Liver (tissue), 3 donors: ENCODE results near the gene SNAPC3.

Experiments
- EGR1 ChIP-seq, 2 donors: IDR thresholded peaks; 2 replicates each; pipeline ENCODE4 v1.6.1; 2016 to 2018; ENCODE audit warnings: antibody characterized with exemption in 2 of 2, low read depth in 2 of 2
- FOXA2 ChIP-seq: IDR thresholded peaks from 2 replicates; pipeline ENCODE4 v1.6.1; 2016; ENCODE audit warnings: antibody characterized with exemption
- GABPA ChIP-seq, 2 donors: IDR thresholded peaks in 1 of 2; conservative IDR thresholded peaks in 1 of 2; 2 replicates each; pipeline ENCODE4 v1.6.1; 2016; ENCODE audit warnings: antibody characterized with exemption in 2 of 2, mild to moderate bottlenecking in 1 of 2, moderate library complexity in 1 of 2
- HNF4A ChIP-seq, 2 donors: conservative IDR thresholded peaks; 2 replicates each; pipeline ENCODE4 v1.6.1; 2016; ENCODE audit warnings: antibody characterized with exemption in 2 of 2, mild to moderate bottlenecking in 2 of 2
- JUND ChIP-seq, 2 donors: IDR thresholded peaks; 2 replicates each; pipeline ENCODE4 v1.6.1; 2016; ENCODE audit warnings: antibody characterized with exemption in 2 of 2
- YY1 ChIP-seq: IDR thresholded peaks from 2 replicates; pipeline ENCODE4 v1.6.1; 2016; ENCODE audit warnings: antibody characterized with exemption, mild to moderate bottlenecking
- TF ChIP-seq, protein P1 (sequence below): IDR thresholded peaks from 2 replicates; pipeline ENCODE4 v1.6.1; 2016; ENCODE audit warnings: antibody characterized with exemption
- TF ChIP-seq, protein P2 (sequence below): fragments of 150-350 bp; IDR thresholded peaks from 2 replicates; pipeline ENCODE4 v1.5.1; 2017; ENCODE audit warnings: improper control_type of control experiment, low read depth, low read length; ENCODE audit not compliant: missing input control
- TF ChIP-seq, protein P3 (sequence below): IDR thresholded peaks from 2 replicates; pipeline ENCODE4 v1.6.1; 2016; ENCODE audit warnings: antibody characterized with exemption
- TF ChIP-seq, protein P4 (sequence below): IDR thresholded peaks from 2 replicates; pipeline ENCODE4 v1.6.1; 2016; ENCODE audit warnings: antibody characterized with exemption, mild to moderate bottlenecking
- TF ChIP-seq, protein P5 (sequence below): IDR thresholded peaks from 2 replicates; pipeline ENCODE4 v1.6.1; 2016; ENCODE audit warnings: antibody characterized with exemption
- donor health status: healthy.
- donor health status: healthy.

DNA sequence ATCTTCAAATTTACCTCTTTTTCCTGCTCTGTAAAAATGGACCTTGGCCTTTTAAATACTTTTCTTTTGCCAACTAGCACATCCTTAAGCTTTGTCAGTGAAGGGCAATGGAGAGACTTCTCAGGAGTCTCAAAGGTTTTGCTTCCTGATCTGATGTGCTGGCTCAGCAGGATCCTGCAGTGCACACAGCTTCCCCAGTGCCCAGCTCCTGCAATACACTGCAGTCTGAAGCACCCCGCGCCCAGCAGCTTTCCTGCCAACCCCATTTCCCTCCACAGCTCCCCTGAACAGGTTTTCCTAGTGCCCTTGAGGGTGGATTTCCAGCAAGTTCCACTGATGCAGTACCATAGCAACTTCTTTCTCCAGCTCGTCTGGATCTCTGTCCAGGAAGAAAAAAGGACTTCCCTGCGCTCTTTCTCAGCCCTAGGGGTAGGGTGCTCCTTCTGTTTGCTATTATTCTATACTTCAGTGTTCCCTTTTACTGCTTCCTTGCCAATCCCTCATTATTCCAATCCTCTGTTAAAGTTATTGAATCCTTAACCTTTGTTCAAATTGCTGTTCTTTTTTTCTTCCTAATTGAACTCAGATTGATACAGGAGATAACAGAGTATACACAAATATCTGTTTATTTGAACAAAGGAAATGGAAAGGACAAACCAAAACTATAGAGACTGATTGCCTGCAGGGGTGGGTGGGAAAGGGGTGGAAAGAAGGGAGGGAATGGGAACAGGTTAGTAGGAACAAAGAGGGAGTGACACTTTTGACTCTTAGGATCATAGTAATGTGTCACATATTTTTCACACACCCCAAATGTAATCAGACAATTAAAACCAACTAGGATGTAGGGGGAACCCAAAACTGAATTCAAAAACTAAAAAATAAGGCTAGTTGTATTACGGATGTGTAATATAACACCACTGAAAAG, 8.5 kb downstream of the SNAPC3 start:
- TF ChIP-seq, protein P1, sequence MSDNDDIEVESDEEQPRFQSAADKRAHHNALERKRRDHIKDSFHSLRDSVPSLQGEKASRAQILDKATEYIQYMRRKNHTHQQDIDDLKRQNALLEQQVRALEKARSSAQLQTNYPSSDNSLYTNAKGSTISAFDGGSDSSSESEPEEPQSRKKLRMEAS: no peak
- no peak for TF ChIP-seq JUND (IDR thresholded peaks at IDR 0.05)
- TF ChIP-seq, protein P2, sequence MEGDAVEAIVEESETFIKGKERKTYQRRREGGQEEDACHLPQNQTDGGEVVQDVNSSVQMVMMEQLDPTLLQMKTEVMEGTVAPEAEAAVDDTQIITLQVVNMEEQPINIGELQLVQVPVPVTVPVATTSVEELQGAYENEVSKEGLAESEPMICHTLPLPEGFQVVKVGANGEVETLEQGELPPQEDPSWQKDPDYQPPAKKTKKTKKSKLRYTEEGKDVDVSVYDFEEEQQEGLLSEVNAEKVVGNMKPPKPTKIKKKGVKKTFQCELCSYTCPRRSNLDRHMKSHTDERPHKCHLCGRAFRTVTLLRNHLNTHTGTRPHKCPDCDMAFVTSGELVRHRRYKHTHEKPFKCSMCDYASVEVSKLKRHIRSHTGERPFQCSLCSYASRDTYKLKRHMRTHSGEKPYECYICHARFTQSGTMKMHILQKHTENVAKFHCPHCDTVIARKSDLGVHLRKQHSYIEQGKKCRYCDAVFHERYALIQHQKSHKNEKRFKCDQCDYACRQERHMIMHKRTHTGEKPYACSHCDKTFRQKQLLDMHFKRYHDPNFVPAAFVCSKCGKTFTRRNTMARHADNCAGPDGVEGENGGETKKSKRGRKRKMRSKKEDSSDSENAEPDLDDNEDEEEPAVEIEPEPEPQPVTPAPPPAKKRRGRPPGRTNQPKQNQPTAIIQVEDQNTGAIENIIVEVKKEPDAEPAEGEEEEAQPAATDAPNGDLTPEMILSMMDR: no peak
- TF ChIP-seq EGR1 (IDR thresholded peaks at IDR 0.05; ENCODE audit: low read depth in 2 of 2): no peak
- TF ChIP-seq FOXA2: no peak
- TF ChIP-seq, protein P3, sequence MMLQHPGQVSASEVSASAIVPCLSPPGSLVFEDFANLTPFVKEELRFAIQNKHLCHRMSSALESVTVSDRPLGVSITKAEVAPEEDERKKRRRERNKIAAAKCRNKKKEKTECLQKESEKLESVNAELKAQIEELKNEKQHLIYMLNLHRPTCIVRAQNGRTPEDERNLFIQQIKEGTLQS: no peak
- TF ChIP-seq, protein P4, sequence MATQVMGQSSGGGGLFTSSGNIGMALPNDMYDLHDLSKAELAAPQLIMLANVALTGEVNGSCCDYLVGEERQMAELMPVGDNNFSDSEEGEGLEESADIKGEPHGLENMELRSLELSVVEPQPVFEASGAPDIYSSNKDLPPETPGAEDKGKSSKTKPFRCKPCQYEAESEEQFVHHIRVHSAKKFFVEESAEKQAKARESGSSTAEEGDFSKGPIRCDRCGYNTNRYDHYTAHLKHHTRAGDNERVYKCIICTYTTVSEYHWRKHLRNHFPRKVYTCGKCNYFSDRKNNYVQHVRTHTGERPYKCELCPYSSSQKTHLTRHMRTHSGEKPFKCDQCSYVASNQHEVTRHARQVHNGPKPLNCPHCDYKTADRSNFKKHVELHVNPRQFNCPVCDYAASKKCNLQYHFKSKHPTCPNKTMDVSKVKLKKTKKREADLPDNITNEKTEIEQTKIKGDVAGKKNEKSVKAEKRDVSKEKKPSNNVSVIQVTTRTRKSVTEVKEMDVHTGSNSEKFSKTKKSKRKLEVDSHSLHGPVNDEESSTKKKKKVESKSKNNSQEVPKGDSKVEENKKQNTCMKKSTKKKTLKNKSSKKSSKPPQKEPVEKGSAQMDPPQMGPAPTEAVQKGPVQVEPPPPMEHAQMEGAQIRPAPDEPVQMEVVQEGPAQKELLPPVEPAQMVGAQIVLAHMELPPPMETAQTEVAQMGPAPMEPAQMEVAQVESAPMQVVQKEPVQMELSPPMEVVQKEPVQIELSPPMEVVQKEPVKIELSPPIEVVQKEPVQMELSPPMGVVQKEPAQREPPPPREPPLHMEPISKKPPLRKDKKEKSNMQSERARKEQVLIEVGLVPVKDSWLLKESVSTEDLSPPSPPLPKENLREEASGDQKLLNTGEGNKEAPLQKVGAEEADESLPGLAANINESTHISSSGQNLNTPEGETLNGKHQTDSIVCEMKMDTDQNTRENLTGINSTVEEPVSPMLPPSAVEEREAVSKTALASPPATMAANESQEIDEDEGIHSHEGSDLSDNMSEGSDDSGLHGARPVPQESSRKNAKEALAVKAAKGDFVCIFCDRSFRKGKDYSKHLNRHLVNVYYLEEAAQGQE: no peak
- no peak for TF ChIP-seq YY1
- TF ChIP-seq, protein P5, sequence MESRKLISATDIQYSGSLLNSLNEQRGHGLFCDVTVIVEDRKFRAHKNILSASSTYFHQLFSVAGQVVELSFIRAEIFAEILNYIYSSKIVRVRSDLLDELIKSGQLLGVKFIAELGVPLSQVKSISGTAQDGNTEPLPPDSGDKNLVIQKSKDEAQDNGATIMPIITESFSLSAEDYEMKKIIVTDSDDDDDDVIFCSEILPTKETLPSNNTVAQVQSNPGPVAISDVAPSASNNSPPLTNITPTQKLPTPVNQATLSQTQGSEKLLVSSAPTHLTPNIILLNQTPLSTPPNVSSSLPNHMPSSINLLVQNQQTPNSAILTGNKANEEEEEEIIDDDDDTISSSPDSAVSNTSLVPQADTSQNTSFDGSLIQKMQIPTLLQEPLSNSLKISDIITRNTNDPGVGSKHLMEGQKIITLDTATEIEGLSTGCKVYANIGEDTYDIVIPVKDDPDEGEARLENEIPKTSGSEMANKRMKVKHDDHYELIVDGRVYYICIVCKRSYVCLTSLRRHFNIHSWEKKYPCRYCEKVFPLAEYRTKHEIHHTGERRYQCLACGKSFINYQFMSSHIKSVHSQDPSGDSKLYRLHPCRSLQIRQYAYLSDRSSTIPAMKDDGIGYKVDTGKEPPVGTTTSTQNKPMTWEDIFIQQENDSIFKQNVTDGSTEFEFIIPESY: no peak
- no peak for TF ChIP-seq HNF4A (conservative IDR thresholded peaks at IDR 0.05)
- TF ChIP-seq GABPA (IDR thresholded peaks at IDR 0.05 in 1 of 2, conservative IDR thresholded peaks at IDR 0.05 in 1 of 2): no peak
